ENCODE measurements around the gene SHC1.
A peak's percentile ranks its signal among the peaks of the same experiment; 100 is the strongest.
"Not testable (repeated sequence)": the region's sequence is repeated elsewhere in the genome, so short reads cannot be mapped to it uniquely, and the experiment has no call there.

The SHC1 gene

GRCh38 chr1:154982897-154983648 lies 12.5 kb upstream of the SHC1 start, which contains the start of gene FLAD1:
Gene FLAD1 (plus strand): TSS chr1:154983344. CDS start chr1:154983695, 351 bp downstream.
- peak; percentile 99 for DNase-seq (ENCODE audit: extremely low read depth, low read depth)
- TF ChIP-seq CTCF (IDR thresholded peaks at IDR 0.05; ENCODE audit: low read depth, low read length): no peak

GRCh38 chr1:154982341-154982740 lies 11.8 kb upstream of the SHC1 start:
- TF ChIP-seq CTCF (IDR thresholded peaks at IDR 0.05; ENCODE audit: low read depth, low read length): no peak
- no peak for DNase-seq (ENCODE audit: extremely low read depth, low read depth)

- no peak for TF ChIP-seq CTCF (IDR thresholded peaks at IDR 0.05; ENCODE audit: low read depth, low read length)
- DNase-seq (ENCODE audit: extremely low read depth, low read depth): no peak
Measured at GRCh38 chr1:154978360-154978759, 7.8 kb upstream of the SHC1 start.

GRCh38 chr1:154977762-154978161 lies 7.2 kb upstream of the SHC1 start:
- DNase-seq (ENCODE audit: extremely low read depth, low read depth): not testable (repeated sequence)

- DNase-seq (ENCODE audit: extremely low read depth, low read depth): no peak
Measured at GRCh38 chr1:154975409-154976059, 5.0 kb upstream of the SHC1 start.

GRCh38 chr1:154974808-154975408 lies 4.4 kb upstream of the SHC1 start:
- TF ChIP-seq CTCF (IDR thresholded peaks at IDR 0.05; ENCODE audit: low read depth, low read length): no peak
- peak; percentile 90 for DNase-seq (ENCODE audit: extremely low read depth, low read depth)

More at GRCh38 chr1:154975409-154976059, 5.0 kb upstream of the SHC1 start:
- TF ChIP-seq CTCF (IDR thresholded peaks at IDR 0.05; ENCODE audit: low read depth, low read length): no peak

GRCh38 chr1:154974102-154974807 lies 3.7 kb upstream of the SHC1 start, which contains the start of gene CKS1B:
Gene CKS1B (plus strand): TSS chr1:154974681. CDS start chr1:154974746, 65 bp downstream.
- no peak for TF ChIP-seq CTCF (IDR thresholded peaks at IDR 0.05; ENCODE audit: low read depth, low read length)
- peak; percentile 100 for DNase-seq (ENCODE audit: extremely low read depth, low read depth)
